Transverse colon (tissue), 4 donors: ENCODE measurements around the gene STPG3.

Experiments used
- EP300 ChIP-seq: sonication (generic); formaldehyde crosslinking; IDR thresholded peaks from one replicate; pipeline ENCODE4 v1.6.1; 2017; ENCODE audit warnings: antibody characterized with exemption, low read depth
- POLR2AphosphoS5 ChIP-seq, 3 donors: sonication (generic); formaldehyde crosslinking; IDR thresholded peaks; one replicate each; pipeline ENCODE4 v1.6.1; 2016; ENCODE audit warnings: antibody characterized with exemption in 3 of 3
- TF ChIP-seq, protein P1 (sequence below), 5 experiments: fragments of 200-600 bp in 3 of 5; fragments of 450-650 bp in 2 of 5; sonication (generic) in 3 of 5; IDR thresholded peaks; 1 replicate in 2 of 5; 2 replicates in 3 of 5; pipeline ENCODE4 v1.5.1; 2016 to 2017; ENCODE audit warnings: antibody characterized with exemption in 5 of 5, inconsistent platforms in 3 of 5, mild to moderate bottlenecking in 2 of 5, moderate library complexity in 1 of 5

DNA sequence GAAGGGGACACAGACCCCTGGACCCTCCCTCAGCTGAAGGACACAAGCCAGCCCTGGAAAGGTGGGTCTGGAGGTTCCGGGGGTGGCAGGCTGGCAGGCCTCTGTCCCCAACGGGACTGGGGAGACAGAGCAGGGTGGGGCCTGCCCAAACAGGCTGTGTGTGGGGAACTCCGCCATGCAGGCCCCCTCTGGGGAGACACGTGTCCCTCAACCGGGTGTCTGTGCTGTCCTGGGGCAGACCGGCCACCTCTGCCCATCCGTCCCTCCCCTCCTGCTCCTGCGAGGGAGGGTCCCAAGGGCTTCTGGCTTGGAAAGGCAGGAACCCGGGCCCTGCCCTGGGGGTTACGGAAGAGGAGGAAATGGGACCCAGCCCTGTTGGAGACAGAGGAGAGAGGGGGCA, 19.0 kb upstream of the STPG3 start:
- TF ChIP-seq, protein P1, sequence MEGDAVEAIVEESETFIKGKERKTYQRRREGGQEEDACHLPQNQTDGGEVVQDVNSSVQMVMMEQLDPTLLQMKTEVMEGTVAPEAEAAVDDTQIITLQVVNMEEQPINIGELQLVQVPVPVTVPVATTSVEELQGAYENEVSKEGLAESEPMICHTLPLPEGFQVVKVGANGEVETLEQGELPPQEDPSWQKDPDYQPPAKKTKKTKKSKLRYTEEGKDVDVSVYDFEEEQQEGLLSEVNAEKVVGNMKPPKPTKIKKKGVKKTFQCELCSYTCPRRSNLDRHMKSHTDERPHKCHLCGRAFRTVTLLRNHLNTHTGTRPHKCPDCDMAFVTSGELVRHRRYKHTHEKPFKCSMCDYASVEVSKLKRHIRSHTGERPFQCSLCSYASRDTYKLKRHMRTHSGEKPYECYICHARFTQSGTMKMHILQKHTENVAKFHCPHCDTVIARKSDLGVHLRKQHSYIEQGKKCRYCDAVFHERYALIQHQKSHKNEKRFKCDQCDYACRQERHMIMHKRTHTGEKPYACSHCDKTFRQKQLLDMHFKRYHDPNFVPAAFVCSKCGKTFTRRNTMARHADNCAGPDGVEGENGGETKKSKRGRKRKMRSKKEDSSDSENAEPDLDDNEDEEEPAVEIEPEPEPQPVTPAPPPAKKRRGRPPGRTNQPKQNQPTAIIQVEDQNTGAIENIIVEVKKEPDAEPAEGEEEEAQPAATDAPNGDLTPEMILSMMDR (IDR thresholded peaks at IDR 0.05) = no peak
- TF ChIP-seq POLR2AphosphoS5 (IDR thresholded peaks at IDR 0.05) = no peak
- TF ChIP-seq EP300 = no peak
